Neural cell (in vitro differentiated cells): ENCODE measurements around the gene PTPRG.

Experiments
- EZH2 ChIP-seq: fragments of 200-600, 300-800 bp; shearing (Covaris generic), sonication (generic); IDR thresholded peaks from 2 replicates; pipeline ENCODE4 v1.6.1; 2014; ENCODE audit warnings: antibody characterized with exemption, low read length, borderline replicate concordance, mild to moderate bottlenecking; ENCODE audit not compliant: insufficient read depth, poor library complexity, severe bottlenecking
- POLR2AphosphoS5 ChIP-seq: IDR thresholded peaks from 2 replicates; pipeline ENCODE4 v1.6.1; 2012
- RAD21 ChIP-seq: fragments of 450-650 bp; conservative IDR thresholded peaks from 2 replicates; pipeline ENCODE4 v1.6.1; 2014; ENCODE audit warnings: antibody characterized with exemption, mild to moderate bottlenecking, moderate library complexity
- SMC3 ChIP-seq: fragments of 450-650 bp; conservative IDR thresholded peaks from 2 replicates; pipeline ENCODE4 v1.6.1; 2014; ENCODE audit warnings: antibody characterized with exemption, mild to moderate bottlenecking, moderate library complexity; ENCODE audit not compliant: poor library complexity
- TAF1 ChIP-seq: IDR thresholded peaks from 2 replicates; pipeline ENCODE4 v1.6.1; 2012; ENCODE audit warnings: low read depth
- TF ChIP-seq, protein P1 (sequence below): fragments of 450-650 bp; IDR thresholded peaks from 2 replicates; pipeline ENCODE4 v1.5.1; 2014; ENCODE audit warnings: antibody characterized with exemption, mild to moderate bottlenecking, moderate library complexity; ENCODE audit not compliant: poor library complexity, severe bottlenecking

DNA sequence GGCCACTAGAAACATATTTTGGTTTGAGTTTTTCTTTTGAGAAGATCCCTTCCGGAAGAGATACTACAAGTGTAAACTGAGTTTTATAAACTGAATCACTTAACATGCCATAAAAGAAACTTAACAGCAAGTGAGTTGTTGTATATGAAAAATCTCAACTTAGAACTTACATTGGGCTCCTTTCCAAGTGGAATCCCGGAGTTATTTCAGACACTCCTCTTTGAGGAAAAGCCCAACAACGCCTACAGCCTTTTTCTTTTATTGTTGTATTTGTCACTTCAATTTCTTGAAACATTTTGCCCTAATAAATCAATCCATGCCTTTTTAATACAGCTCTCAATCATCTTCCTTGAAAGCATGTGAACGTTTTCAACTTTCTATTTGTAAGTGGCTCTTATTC is 674.6 kb downstream of the PTPRG start:
- TF ChIP-seq, protein P1, sequence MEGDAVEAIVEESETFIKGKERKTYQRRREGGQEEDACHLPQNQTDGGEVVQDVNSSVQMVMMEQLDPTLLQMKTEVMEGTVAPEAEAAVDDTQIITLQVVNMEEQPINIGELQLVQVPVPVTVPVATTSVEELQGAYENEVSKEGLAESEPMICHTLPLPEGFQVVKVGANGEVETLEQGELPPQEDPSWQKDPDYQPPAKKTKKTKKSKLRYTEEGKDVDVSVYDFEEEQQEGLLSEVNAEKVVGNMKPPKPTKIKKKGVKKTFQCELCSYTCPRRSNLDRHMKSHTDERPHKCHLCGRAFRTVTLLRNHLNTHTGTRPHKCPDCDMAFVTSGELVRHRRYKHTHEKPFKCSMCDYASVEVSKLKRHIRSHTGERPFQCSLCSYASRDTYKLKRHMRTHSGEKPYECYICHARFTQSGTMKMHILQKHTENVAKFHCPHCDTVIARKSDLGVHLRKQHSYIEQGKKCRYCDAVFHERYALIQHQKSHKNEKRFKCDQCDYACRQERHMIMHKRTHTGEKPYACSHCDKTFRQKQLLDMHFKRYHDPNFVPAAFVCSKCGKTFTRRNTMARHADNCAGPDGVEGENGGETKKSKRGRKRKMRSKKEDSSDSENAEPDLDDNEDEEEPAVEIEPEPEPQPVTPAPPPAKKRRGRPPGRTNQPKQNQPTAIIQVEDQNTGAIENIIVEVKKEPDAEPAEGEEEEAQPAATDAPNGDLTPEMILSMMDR: no peak
- TF ChIP-seq POLR2AphosphoS5 (no peak), TAF1 (no peak), SMC3 (no peak), RAD21 (no peak), EZH2 (no peak)
